GM12872 (cell line): ENCODE data around the gene CNP.

Experiments
- CTCF ChIP-seq: IDR thresholded peaks from 3 replicates; pipeline ENCODE4 v1.5.1; 2011; ENCODE audit warnings: low read depth, mild to moderate bottlenecking, low read length, moderate library complexity; ENCODE audit not compliant: insufficient read depth

The CNP gene

GRCh38 chr17:41965694-41966462, 717 bp upstream of the CNP start:
- no peak for TF ChIP-seq CTCF

- no peak for TF ChIP-seq CTCF
These were observed 736 bp downstream of the CNP start for GRCh38 chr17:41967141-41967920.

- no peak for TF ChIP-seq CTCF
These were observed 1.5 kb downstream of the CNP start for GRCh38 chr17:41967921-41968578.

- no peak for TF ChIP-seq CTCF
These were observed 2.1 kb downstream of the CNP start for GRCh38 chr17:41968676-41969075.

- TF ChIP-seq CTCF: no peak
These were observed 4.3 kb downstream of the CNP start for GRCh38 chr17:41970901-41971331.

GRCh38 chr17:41971721-41972523, 5.3 kb downstream of the CNP start:
- TF ChIP-seq CTCF: no peak
